Osteoblast (primary cell): ENCODE measurements around the gene C15orf39. TPM values are rescaled to one million over a fixed set of nuclear protein-coding genes. Genes with fewer than 3 reads are reported as not detected.

Experiments
- DNase-seq: peaks from one replicate; pipeline ENCODE4 v3.0.0; 2011; ENCODE audit warnings: low spot score, mixed read lengths; ENCODE audit not compliant: insufficient read length; ENCODE audit errors: missing footprints
- H2AFZ ChIP-seq: 2 replicates; pipeline ENCODE4 v1.6.0; 2011; ENCODE audit warnings: mild to moderate bottlenecking, low read length
- H3K27ac ChIP-seq: 2 replicates; pipeline ENCODE4 v1.5.1; 2011; ENCODE audit warnings: mild to moderate bottlenecking, low read depth, low read length, moderate library complexity
- H3K27me3 ChIP-seq: 2 replicates; pipeline ENCODE4 v1.6.0; 2012; ENCODE audit warnings: mild to moderate bottlenecking, control low read depth, inconsistent platforms, low read length, moderate library complexity; ENCODE audit not compliant: insufficient read depth
- H3K36me3 ChIP-seq: 2 replicates; pipeline ENCODE4 v1.5.1; 2011; ENCODE audit warnings: mild to moderate bottlenecking, low read length, control low read depth, moderate library complexity; ENCODE audit not compliant: insufficient read depth
- H3K4me1 ChIP-seq: 2 replicates; pipeline ENCODE4 v1.5.1; 2011; ENCODE audit warnings: mild to moderate bottlenecking, low read length, control low read depth, moderate library complexity; ENCODE audit not compliant: insufficient read depth
- H3K4me2 ChIP-seq: 2 replicates; pipeline ENCODE4 v1.6.0; 2011; ENCODE audit warnings: mild to moderate bottlenecking, low read length; ENCODE audit not compliant: insufficient read depth
- H3K4me3 ChIP-seq: fragments of 200-600 bp; sonication (generic); 3 replicates; pipeline ENCODE4 v1.5.1; 2012; ENCODE audit warnings: mild to moderate bottlenecking, low read length, inconsistent platforms; ENCODE audit not compliant: insufficient read depth
- H3K79me2 ChIP-seq: 2 replicates; pipeline ENCODE4 v1.6.0; 2012; ENCODE audit warnings: mild to moderate bottlenecking, low read length, control low read depth, inconsistent platforms; ENCODE audit not compliant: insufficient read depth
- H3K9me3 ChIP-seq: 2 replicates; pipeline ENCODE4 v1.5.1; 2011; ENCODE audit warnings: low read depth, low read length, control low read depth
- H4K20me1 ChIP-seq: 2 replicates; pipeline ENCODE4 v1.6.0; 2012; ENCODE audit warnings: mild to moderate bottlenecking, low read length, control low read depth; ENCODE audit not compliant: insufficient read depth
- total RNA-seq: library from RNA; depleted of rRNA; stranded (reverse); fragments of >200 nt; gene quantifications from 2 replicates; pipeline ENCODE4 v1.2.3, GENCODE V29; 2012
- TF ChIP-seq, protein P1 (sequence below): IDR thresholded peaks from 2 replicates; pipeline ENCODE4 v1.5.1; 2011; ENCODE audit warnings: mild to moderate bottlenecking, low read depth, low read length, moderate library complexity; ENCODE audit errors: extremely low read depth

C15orf39 gene
- total RNA-seq, 1 donor = 6.5 TPM

DNA sequence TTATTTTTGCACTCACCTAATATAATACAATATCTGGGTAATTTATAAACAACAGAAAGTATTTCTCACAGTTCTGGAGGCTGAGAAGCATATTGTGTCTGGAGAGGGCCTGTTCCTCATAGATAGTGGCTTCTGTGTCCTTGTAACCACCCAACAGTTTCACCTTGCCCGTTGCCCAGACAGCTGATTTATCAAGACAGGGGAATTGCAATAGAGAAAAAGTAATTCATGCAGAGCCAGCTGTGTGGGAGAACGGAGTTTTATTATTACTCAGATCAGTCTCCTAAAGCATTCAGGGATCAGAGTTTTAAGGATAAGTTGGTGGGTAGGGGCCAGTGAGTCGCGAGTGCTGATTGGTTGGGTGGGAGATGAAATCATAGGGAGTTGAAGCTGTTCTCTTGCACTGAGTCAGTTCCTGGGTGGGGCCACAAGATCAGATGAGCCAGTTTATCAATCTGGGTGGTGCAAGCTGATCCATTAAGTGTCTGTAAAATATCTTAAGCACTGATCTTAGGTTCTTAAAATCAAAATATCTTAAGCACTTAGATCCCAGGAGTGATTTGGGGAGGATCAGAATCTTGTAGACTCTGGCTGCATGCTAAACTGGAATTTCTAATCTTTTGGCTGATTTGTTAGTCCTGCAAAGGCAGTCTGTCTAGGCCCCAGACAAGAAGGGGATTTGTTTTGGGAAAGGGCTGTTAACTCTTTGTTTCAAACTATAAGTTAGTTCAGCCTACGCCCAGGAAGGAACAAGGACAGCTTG lies 33.9 kb upstream of the C15orf39 start:
- Histone ChIP-seq H3K4me3 (no peak overlapping the region), H2AFZ (no peak overlapping the region), H3K36me3 (no peaks in the 10 kb centered on the region), H3K79me2 (no peaks in the 10 kb centered on the region), H3K27ac (no peak overlapping the region), H3K27me3 (no peaks in the 10 kb centered on the region), H4K20me1 (no peaks in the 10 kb centered on the region), H3K4me2 (no peak overlapping the region), H3K9me3 (no peaks in the 10 kb centered on the region), H3K4me1 (peaks cover 18% of the 10 kb centered on the region)
- DNase-seq = no peak
- TF ChIP-seq, protein P1, sequence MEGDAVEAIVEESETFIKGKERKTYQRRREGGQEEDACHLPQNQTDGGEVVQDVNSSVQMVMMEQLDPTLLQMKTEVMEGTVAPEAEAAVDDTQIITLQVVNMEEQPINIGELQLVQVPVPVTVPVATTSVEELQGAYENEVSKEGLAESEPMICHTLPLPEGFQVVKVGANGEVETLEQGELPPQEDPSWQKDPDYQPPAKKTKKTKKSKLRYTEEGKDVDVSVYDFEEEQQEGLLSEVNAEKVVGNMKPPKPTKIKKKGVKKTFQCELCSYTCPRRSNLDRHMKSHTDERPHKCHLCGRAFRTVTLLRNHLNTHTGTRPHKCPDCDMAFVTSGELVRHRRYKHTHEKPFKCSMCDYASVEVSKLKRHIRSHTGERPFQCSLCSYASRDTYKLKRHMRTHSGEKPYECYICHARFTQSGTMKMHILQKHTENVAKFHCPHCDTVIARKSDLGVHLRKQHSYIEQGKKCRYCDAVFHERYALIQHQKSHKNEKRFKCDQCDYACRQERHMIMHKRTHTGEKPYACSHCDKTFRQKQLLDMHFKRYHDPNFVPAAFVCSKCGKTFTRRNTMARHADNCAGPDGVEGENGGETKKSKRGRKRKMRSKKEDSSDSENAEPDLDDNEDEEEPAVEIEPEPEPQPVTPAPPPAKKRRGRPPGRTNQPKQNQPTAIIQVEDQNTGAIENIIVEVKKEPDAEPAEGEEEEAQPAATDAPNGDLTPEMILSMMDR = no peak

DNA sequence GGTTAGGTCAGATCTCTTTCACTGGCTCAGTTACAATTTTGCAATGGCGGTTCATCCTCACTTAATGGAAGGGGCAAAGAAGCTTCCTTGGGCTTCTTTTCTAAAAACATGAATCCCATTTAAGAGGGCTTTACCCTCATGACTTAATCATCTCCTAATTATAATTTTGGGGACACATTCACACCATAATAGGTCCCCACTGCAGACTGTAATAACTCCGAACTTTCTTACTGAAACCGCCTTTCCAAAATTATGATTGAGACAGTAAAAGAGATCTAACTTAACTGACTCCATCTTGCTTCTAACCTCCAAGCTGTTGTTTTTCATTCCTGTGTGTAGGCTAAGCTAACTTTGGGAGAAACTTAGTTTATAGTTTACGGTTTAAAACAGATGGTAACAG lies 33.3 kb upstream of the C15orf39 start:
- Histone ChIP-seq H3K79me2 (no peaks in the 10 kb centered on the region), H4K20me1 (no peaks in the 10 kb centered on the region), H3K27me3 (no peaks in the 10 kb centered on the region), H3K36me3 (no peaks in the 10 kb centered on the region), H3K4me2 (no peak overlapping the region), H2AFZ (no peak overlapping the region), H3K27ac (no peak overlapping the region), H3K9me3 (no peaks in the 10 kb centered on the region), H3K4me1 (peaks cover 18% of the 10 kb centered on the region), H3K4me3 (no peak overlapping the region)
- DNase-seq = no peak
- TF ChIP-seq, protein P1 = no peak

DNA sequence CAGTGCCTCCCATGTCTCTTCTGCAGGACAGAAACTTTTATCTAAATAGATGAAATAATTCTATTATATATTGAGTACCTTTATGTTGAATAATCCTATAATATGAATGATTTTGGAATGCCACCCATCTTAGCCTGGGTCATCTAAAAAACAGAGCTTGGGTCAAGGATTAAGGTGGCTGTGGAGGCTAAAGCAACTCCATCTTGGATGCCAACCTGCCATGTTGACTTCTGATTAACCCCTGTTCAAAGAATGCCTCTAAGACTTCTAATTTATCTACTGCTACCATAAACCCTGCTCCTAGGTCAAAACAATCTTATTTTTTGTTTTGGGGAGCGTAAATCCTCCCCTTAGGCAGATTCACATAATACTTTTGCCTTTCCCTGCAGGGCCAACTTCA lies 31.5 kb upstream of the C15orf39 start:
- Histone ChIP-seq H3K9me3 (no peaks in the 10 kb centered on the region), H4K20me1 (no peaks in the 10 kb centered on the region), H3K36me3 (no peaks in the 10 kb centered on the region), H3K4me2 (no peak overlapping the region), H3K27ac (no peak overlapping the region), H3K4me3 (no peak overlapping the region), H3K4me1 (peaks cover 19% of the 10 kb centered on the region), H3K27me3 (no peaks in the 10 kb centered on the region), H2AFZ (no peak overlapping the region), H3K79me2 (no peaks in the 10 kb centered on the region)
- TF ChIP-seq, protein P1 = no peak
- DNase-seq = no peak

DNA sequence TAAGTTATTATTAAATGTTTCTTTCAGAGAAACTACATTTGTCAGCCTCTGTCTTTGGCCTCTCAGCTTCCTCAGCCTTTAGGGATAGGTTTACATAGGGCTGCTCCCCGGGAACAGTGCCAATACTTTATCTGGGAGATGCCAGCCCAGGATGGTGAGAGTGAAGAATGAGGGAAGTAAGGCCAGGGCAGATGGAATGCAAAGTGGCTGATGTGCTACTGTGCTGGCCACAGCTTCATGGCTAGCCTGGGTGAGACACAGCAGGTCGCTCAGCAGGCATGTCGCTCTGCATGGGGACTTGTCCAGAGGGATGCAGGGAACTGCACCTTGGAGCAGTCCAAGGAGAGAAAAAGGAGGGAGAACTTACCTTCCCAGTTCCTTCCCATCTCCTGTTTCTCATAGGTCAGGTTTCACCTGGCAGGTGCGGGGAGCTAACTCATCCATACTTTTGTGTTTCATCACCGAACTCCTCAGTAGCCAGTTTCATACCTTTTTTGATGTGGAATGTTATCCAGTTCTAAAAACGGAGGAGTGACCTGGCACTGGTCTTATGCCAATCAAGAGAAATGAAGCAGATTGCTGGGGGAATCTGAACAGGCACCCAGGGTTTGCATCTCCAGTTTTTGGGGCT lies 30.9 kb upstream of the C15orf39 start:
- TF ChIP-seq, protein P1 = no peak
- Histone ChIP-seq H3K27me3 (no peaks in the 10 kb centered on the region), H2AFZ (no peak overlapping the region), H3K79me2 (no peaks in the 10 kb centered on the region), H3K9me3 (no peaks in the 10 kb centered on the region), H3K27ac (peak overlapping the region; percentile 47), H3K4me3 (no peak overlapping the region), H3K4me1 (peaks cover 24% of the 10 kb centered on the region), H3K4me2 (peak overlapping the region; percentile 32), H3K36me3 (no peaks in the 10 kb centered on the region), H4K20me1 (no peaks in the 10 kb centered on the region)
- DNase-seq = no peak
